HG02798 (cell line): ENCODE results near the gene MSH3.

Experiments
- ATAC-seq: cut with Tn5 transposase; IDR thresholded peaks from one replicate; pipeline ENCODE4 v1.9.1; 2021; ENCODE audit warnings: mild to moderate bottlenecking; ENCODE audit not compliant: unreplicated experiment, poor library complexity

MSH3 gene

GRCh38 chr5:80654391-80655230 is at the start of gene MSH3, which contains the start of gene DHFR:
Gene MSH3 (plus strand): TSS chr5:80654652. CDS start chr5:80654728, 76 bp downstream.
Gene DHFR (minus strand): TSS chr5:80654983. CDS start chr5:80654489, 494 bp downstream.
- peak; percentile 55 for ATAC-seq

GRCh38 chr5:80607343-80607742 is 47.1 kb upstream of the MSH3 start:
- no peak for ATAC-seq

- no peak for ATAC-seq
These were observed 46.6 kb upstream of the MSH3 start for GRCh38 chr5:80607832-80608231.

- no peak for ATAC-seq
These were observed 45.7 kb upstream of the MSH3 start for GRCh38 chr5:80608731-80609130.

GRCh38 chr5:80609692-80610091 is 44.8 kb upstream of the MSH3 start:
- no peak for ATAC-seq

- no peak for ATAC-seq
These were observed 39.1 kb upstream of the MSH3 start for GRCh38 chr5:80615266-80615914.

GRCh38 chr5:80618438-80618837 is 36.0 kb upstream of the MSH3 start:
- ATAC-seq: no peak

DNA sequence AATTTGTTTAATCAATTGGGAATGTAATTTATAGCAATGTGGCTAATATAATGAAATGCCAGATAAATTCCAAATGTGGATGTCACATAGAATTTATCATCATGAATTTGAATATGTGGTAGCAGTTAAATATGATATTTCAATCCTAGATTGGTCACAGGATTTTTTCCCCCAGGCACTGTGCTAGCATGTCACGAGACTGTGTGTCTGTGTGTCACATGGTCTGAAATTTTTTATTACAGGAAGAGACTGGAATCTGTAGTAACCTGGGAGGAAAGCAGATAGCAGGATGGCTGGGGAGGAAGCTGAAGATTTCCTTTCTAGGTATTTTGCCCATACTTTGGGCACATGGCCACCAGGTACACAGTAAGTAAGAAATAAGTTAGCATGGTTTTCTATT is 35.4 kb upstream of the MSH3 start:
- no peak for ATAC-seq

GRCh38 chr5:80620211-80620610 is 34.2 kb upstream of the MSH3 start:
- ATAC-seq: no peak

- ATAC-seq: no peak
These were observed 31.7 kb upstream of the MSH3 start for GRCh38 chr5:80622756-80623155.

GRCh38 chr5:80623999-80624398 is 30.5 kb upstream of the MSH3 start:
- no peak for ATAC-seq

DNA sequence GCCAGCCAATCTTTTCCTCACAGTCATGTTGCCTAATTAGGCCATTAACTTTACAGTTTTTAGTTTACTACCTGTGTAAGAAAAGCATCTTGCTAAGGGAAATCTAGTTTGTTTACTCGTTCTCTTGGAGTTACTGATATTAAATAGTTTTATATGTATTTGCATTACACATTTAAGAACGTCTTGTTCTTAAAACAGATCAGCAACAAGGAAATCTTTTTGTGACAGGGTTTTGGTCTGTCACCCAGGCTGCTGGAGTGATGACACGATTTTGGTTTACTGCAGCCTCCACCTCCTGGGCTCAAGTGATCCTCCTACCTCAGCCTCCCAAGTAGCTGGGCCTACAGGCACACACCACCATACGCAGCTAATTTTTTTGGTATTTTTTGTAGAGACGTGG is 29.2 kb upstream of the MSH3 start:
- no peak for ATAC-seq

DNA sequence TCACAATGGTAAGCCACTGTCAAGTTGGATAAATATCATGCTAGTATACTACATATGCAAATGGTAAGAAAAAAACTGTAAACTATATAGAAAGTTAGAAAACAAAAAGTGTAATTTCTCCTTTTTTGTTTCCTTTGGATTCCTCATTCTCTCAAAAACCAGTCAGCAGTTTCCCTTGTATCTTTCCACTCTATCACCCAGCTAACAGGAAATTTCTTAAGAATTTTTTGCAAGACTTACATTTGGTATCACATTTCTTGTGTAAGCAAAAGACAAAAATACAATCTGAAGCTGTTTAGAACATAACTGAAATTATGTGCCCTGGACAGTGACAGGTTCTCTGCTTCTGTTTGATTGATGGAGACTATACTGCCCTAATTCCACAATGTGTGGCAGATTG is 25.2 kb upstream of the MSH3 start:
- no peak for ATAC-seq

DNA sequence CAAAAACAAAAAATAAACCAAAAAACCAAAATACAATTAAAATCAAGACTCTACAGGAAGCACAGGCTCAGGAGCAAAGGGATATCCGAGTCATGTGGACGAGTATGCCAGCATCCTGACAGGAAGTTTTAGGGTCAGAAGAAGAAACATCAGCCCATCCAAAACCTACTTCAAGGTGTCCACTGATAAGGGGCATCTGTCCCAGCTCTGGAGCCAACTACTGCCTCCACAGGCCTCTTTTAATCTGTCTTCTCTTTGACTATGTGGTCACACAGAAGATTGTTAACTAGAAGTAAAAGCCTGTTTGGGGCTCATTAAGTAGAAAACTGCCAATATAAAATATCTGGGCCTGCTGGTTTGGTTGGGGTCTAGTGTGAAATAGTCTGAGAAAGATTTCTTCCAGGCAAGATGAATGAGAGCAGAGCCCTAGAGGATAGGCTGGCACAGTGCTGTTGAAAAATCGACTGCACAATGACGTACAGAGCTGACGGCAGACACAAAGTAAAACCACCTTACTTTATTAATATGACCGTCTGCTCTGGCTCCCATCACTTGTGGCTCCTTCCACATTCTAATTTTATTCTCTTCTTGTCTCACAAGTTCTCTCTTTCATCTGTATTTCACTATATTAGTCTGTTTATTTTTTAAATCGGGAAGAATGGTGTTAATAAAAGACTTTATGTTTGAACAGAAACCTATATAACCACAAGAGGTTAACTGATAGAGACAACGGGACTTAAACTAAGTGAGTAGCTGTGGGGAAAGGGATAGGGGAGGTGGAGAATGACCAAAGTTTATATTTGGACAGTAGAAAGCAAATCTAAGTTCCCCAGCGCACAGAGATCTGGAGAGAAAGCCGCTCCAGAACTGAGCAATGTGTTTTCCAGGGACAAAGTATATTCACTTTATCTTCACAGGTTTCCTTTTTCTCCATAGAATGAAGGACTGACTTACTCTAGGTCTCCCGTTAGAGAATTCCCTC is 22.9 kb upstream of the MSH3 start:
- ATAC-seq: no peak

DNA sequence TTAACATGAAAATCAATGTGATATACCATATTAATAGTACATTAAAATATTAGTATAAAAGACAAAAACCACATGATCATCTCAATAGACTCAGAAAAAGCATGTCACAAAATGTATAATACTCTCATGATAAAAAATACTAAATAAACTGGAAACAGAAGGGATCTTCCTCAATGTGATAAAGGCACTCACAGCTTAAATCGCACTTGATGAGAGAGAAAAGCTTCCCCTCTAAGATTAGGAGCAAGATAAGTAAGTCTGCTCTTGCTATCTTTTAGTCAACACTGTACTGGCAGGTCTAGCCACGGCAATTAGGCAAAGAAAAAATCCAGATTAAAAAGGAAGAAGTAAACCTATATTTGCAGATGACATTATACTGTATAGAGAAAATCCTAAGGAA is 21.8 kb upstream of the MSH3 start:
- ATAC-seq: no peak

DNA sequence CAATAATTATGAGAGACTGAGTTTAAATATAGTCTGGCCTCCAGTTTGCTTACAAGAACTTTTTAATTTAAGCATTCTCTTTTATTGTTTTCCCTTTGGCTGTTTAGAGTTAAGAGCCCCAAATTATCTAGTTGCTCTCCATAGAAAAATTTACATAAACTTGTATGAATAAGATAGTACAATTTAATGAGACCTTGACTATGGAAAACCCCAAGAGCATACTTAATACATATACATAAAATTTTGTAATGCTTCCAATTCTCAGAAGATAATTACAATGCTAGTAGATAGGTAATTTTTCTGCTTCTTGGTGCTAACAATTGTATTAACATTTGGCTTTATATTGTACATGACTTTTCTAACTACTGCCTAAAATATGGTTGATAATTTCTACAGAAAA is 20.3 kb upstream of the MSH3 start:
- ATAC-seq: no peak

GRCh38 chr5:80641353-80641752 is 13.1 kb upstream of the MSH3 start:
- no peak for ATAC-seq

DNA sequence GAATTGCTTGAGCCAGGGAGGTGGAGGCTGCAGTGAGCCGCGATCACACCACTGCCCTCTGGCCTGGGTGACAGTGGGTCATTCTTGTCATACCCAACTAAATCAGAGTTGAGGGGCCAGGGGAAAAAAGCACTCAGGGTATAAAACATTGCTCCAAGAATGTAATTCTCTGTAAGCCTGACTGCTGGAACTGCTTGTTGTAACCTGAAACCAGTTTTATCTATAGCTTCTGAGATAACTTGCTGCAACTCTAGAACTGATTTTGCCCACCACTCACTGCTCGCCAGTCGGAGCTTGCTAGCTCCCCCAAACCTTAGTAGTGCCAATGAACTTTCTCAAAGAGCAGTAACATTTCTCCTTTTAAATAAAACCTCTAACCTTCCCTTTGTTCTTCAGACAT is 9.6 kb upstream of the MSH3 start:
- no peak for ATAC-seq

GRCh38 chr5:80646926-80647325 is 7.5 kb upstream of the MSH3 start:
- no peak for ATAC-seq

DNA sequence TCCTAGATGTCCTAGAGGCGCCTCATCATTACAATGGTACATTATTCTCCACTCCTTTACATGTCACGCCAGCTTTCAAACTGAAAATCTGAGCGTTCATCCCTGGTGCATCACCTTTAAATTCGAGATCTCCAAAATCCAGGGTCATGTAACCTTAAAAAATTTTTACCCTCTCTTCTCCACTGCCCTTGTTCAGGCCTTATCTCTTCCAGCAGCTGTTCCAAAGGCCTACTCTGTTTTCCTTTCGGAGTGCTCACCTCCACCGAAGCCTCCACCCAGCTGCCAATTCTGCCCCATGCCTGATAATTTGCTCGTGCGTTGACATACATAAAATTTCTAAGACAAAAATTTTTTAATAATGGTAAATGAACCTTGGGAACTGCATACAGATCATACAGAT is 950 bp upstream of the MSH3 start:
- ATAC-seq: no peak

- no peak for ATAC-seq
These were observed 430 bp upstream of the MSH3 start for GRCh38 chr5:80654054-80654390.
